Ishikawa (cell line): ENCODE data around the gene ACOXL.

Source experiments
- TAF1 ChIP-seq: IDR thresholded peaks from 2 replicates; pipeline ENCODE4 v1.6.1; 2012; ENCODE audit warnings: low read depth, mild to moderate bottlenecking
- TCF12 ChIP-seq: IDR thresholded peaks from 2 replicates; pipeline ENCODE4 v1.6.1; 2012; ENCODE audit warnings: low read depth

- no peak for TF ChIP-seq TAF1
- TF ChIP-seq TCF12 = no peak
These were observed 105.4 kb downstream of the ACOXL start for GRCh38 chr2:110837446-110838409.
